ENCODE measurements around the gene ABHD18. TPM values are rescaled to one million over a fixed set of nuclear protein-coding genes. Genes with fewer than 3 reads are reported as not detected.
"Not testable (repeated sequence)": the region's sequence is repeated elsewhere in the genome, so short reads cannot be mapped to it uniquely, and the experiment has no call there.

The ABHD18 gene
- total and polyA plus RNA-seq, 4 donors = 9.9 to 13.7 (median 12.6) TPM

GRCh38 chr4:128060121-128060698 lies 95.0 kb downstream of the ABHD18 start:
- Histone ChIP-seq H3K4me3 (ENCODE audit: low read depth, low read length) (peak overlapping the region; percentile 70), H3K9me3 (ENCODE audit: control insufficient read depth, insufficient read depth, low read length) (no peaks in the 10 kb centered on the region), H3K36me3 (ENCODE audit: control insufficient read depth, insufficient read depth, low read length) (no peaks in the 10 kb centered on the region), H3K27me3 (ENCODE audit: control insufficient read depth, insufficient read depth, low read length) (no peaks in the 10 kb centered on the region), H3K4me1 (ENCODE audit: control insufficient read depth, insufficient read depth, low read length) (peaks cover 7% of the 10 kb centered on the region), H3K27ac (ENCODE audit: low read depth, low read length) (peak overlapping the region; percentile 73)
- peak in 4 of 6 donors; percentile 2 to 51 (median 6) for DNase-seq (ENCODE audit: low read depth in 4 of 6, low spot score in 6 of 6)
- WGBS (ENCODE audit: insufficient coverage) = 36% methylated on average over 5 of the region's 21 CpGs

- DNase-seq (ENCODE audit: low read depth in 4 of 6, low spot score in 6 of 6) = peak; percentile 71 to 97 (median 80)
- no peaks in the 10 kb centered on the region for H3K36me3 ChIP-seq (ENCODE audit: control insufficient read depth, insufficient read depth, low read length)
- H3K27ac ChIP-seq (ENCODE audit: low read depth, low read length) = peak within 1 kb of the TSS; percentile 75
- WGBS (ENCODE audit: insufficient coverage) = under 1% methylated on average over 112 of the region's 112 CpGs
- H3K9me3 ChIP-seq (ENCODE audit: control insufficient read depth, insufficient read depth, low read length) = no peaks in the 10 kb centered on the region
- peak within 1 kb of the TSS; percentile 70 for H3K4me3 ChIP-seq (ENCODE audit: low read depth, low read length)
- H3K27me3 ChIP-seq (ENCODE audit: control insufficient read depth, insufficient read depth, low read length) = no peaks in the 10 kb centered on the region
- H3K4me1 ChIP-seq (ENCODE audit: control insufficient read depth, insufficient read depth, low read length) = peaks cover 7% of the 10 kb centered on the region
These were observed 95.7 kb downstream of the ABHD18 start, which contains the start of gene LARP1B for GRCh38 chr4:128060699-128061565. Gene LARP1B (plus strand): TSS chr4:128061312. CDS start chr4:128074952, 13,640 bp downstream.

GRCh38 chr4:128061566-128062536 lies 96.6 kb downstream of the ABHD18 start:
- DNase-seq (ENCODE audit: low read depth in 4 of 6, low spot score in 6 of 6) = peak; percentile 27 to 86 (median 42)
- H3K27ac ChIP-seq (ENCODE audit: low read depth, low read length) = peak overlapping the region; percentile 75
- H3K27me3 ChIP-seq (ENCODE audit: control insufficient read depth, insufficient read depth, low read length) = no peaks in the 10 kb centered on the region
- no peaks in the 10 kb centered on the region for H3K36me3 ChIP-seq (ENCODE audit: control insufficient read depth, insufficient read depth, low read length)
- H3K4me3 ChIP-seq (ENCODE audit: low read depth, low read length) = peak overlapping the region; percentile 70
- H3K9me3 ChIP-seq (ENCODE audit: control insufficient read depth, insufficient read depth, low read length) = no peaks in the 10 kb centered on the region
- H3K4me1 ChIP-seq (ENCODE audit: control insufficient read depth, insufficient read depth, low read length) = peaks cover 7% of the 10 kb centered on the region
- under 1% methylated on average over 94 of the region's 101 CpGs for WGBS (ENCODE audit: insufficient coverage)

- H3K27ac ChIP-seq (ENCODE audit: low read depth, low read length); H3K27me3 ChIP-seq (ENCODE audit: control insufficient read depth, insufficient read depth, low read length); H3K4me1 ChIP-seq (ENCODE audit: control insufficient read depth, insufficient read depth, low read length); H3K4me3 ChIP-seq (ENCODE audit: low read depth, low read length); H3K9me3 ChIP-seq (ENCODE audit: control insufficient read depth, insufficient read depth, low read length); H3K36me3 ChIP-seq (ENCODE audit: control insufficient read depth, insufficient read depth, low read length); DNase-seq (ENCODE audit: low read depth in 4 of 6, low spot score in 6 of 6): not testable (repeated sequence)
- 100% methylated on average over 4 of the region's 10 CpGs for WGBS (ENCODE audit: insufficient coverage)
These were observed 101.2 kb downstream of the ABHD18 start for GRCh38 chr4:128066453-128066820.

- Histone ChIP-seq H3K27ac (ENCODE audit: low read depth, low read length) (no peak overlapping the region), H3K4me3 (ENCODE audit: low read depth, low read length) (no peak overlapping the region), H3K27me3 (ENCODE audit: control insufficient read depth, insufficient read depth, low read length) (no peaks in the 10 kb centered on the region), H3K9me3 (ENCODE audit: control insufficient read depth, insufficient read depth, low read length) (no peaks in the 10 kb centered on the region), H3K4me1 (ENCODE audit: control insufficient read depth, insufficient read depth, low read length) (no peaks in the 10 kb centered on the region), H3K36me3 (ENCODE audit: control insufficient read depth, insufficient read depth, low read length) (no peaks in the 10 kb centered on the region)
- 86% methylated on average over 1 of the region's 3 CpGs for WGBS (ENCODE audit: insufficient coverage)
- no peak for DNase-seq (ENCODE audit: low read depth in 4 of 6, low spot score in 6 of 6)
These were observed 103.7 kb downstream of the ABHD18 start for GRCh38 chr4:128068918-128069317.

GRCh38 chr4:128076464-128076863 lies 111.3 kb downstream of the ABHD18 start:
- no peak for DNase-seq (ENCODE audit: low read depth in 4 of 6, low spot score in 6 of 6)
- Histone ChIP-seq H3K27me3 (ENCODE audit: control insufficient read depth, insufficient read depth, low read length) (no peaks in the 10 kb centered on the region), H3K36me3 (ENCODE audit: control insufficient read depth, insufficient read depth, low read length) (peaks cover 17% of the 10 kb centered on the region), H3K27ac (ENCODE audit: low read depth, low read length) (no peak overlapping the region), H3K4me3 (ENCODE audit: low read depth, low read length) (no peak overlapping the region), H3K9me3 (ENCODE audit: control insufficient read depth, insufficient read depth, low read length) (no peaks in the 10 kb centered on the region), H3K4me1 (ENCODE audit: control insufficient read depth, insufficient read depth, low read length) (no peaks in the 10 kb centered on the region)
- no CpG with 5 or more reads among the region's 4 CpGs for WGBS (ENCODE audit: insufficient coverage)

Other genes starting within 250 kb of the ABHD18 start
- not detected for gene SLC25A31, start 235.0 kb upstream of the ABHD18 start, total RNA-seq
- not detected for gene SLC25A31, start 235.0 kb upstream of the ABHD18 start, polyA plus RNA-seq (ENCODE audit: insufficient read length in 2 of 2)
- gene HSPA4L, start 183.1 kb upstream of the ABHD18 start, total RNA-seq = 10 to 100 TPM; 11.4 to 30.9 TPM
- 10 to 100 TPM; 18.1 to 23.9 TPM for gene HSPA4L, start 183.1 kb upstream of the ABHD18 start, polyA plus RNA-seq (ENCODE audit: insufficient read length in 2 of 2)
- 10 to 100 TPM; 11.5 to 16.1 TPM for gene PLK4, start 84.5 kb upstream of the ABHD18 start, total RNA-seq
- gene PLK4, start 84.5 kb upstream of the ABHD18 start, polyA plus RNA-seq (ENCODE audit: insufficient read length in 2 of 2) = 10 to 100 TPM in 1 of 2 donors, 1 to 10 TPM in 1; 9.9 to 12.9 TPM
- 10 to 100 TPM; 27.3 to 45.8 TPM for gene MFSD8, start 233 bp upstream of the ABHD18 start, total RNA-seq
- gene MFSD8, start 233 bp upstream of the ABHD18 start, polyA plus RNA-seq (ENCODE audit: insufficient read length in 2 of 2) = 10 to 100 TPM; 22.0 to 22.8 TPM
- gene LARP1B, start 95.9 kb downstream of the ABHD18 start, total RNA-seq = 10 to 100 TPM; 34.9 to 39.0 TPM
- gene LARP1B, start 95.9 kb downstream of the ABHD18 start, polyA plus RNA-seq (ENCODE audit: insufficient read length in 2 of 2) = 10 to 100 TPM; 17.1 to 18.0 TPM

Measured in spinal cord (tissue), 10 donors.